Inferior parietal cortex (tissue), 1 donor: ENCODE data around the gene TRIM59.
A peak's percentile ranks its signal among the peaks of the same experiment; 100 is the strongest.
"Not testable (repeated sequence)": the region's sequence is repeated elsewhere in the genome, so short reads cannot be mapped to it uniquely, and the experiment has no call there.

ENCODE experiments used
- DNase-seq: peaks from one replicate; pipeline ENCODE4 v3.0.0-alpha.2; 2016; ENCODE audit errors: extremely low spot score

TRIM59 gene

DNA sequence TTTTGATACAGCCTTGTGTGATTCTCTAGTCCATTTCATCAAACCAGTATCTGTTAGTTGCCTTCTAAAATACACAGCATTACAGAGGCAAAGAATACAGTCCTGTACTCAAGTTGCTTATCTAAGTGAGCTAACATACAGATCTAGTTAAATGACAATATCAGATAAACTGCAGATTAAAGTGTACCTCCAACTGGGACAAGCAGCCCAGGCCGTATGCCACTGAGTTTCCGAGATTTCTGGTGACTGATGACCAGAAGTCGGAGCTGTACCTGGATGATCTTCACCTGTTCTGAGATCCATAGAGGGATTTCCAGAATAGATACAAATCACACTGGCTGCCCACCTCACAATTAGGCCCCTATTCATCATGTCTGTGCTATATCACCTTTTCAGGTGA, 6.3 kb upstream of the TRIM59 start:
- DNase-seq, result no peak

DNA sequence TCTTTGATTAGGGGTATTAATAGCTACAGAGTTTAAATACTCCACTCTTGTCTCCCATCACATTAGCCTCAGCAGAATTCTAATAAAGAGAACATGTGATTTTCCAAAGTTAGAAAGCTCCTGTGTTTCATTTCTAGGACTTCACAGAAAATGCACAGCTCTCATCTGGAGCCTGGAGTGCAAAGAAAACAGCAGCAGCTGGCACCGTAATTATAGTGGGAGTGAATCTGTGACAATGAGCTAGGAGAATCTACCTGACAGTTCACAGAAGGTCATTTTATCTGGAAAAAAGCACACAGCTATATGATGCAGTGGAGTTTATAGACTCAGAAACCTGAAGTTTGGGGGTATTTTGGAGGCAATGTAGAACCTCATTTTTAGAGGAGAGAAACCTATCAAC, 5.4 kb upstream of the TRIM59 start:
- DNase-seq, result no peak

DNA sequence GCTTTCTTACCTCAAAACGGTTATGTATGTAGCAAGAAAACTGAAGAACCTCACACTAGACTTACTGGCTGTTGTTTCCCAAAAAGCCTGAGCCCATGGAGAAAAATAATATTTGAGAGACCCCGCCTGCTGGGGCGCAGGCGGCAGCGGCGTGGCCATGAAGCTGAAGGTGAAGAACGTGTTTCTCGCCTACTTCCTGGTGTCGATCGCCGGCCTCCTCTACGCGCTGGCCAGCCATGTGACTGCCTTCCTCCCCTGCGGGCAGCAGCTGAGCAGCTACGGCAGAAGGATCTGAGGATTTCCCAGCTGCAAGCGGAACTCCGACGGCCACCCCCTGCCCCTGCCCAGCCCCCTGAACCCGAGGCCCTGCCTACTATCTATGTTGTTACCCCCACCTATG, 2.7 kb upstream of the TRIM59 start:
- not testable (repeated sequence) for DNase-seq

DNA sequence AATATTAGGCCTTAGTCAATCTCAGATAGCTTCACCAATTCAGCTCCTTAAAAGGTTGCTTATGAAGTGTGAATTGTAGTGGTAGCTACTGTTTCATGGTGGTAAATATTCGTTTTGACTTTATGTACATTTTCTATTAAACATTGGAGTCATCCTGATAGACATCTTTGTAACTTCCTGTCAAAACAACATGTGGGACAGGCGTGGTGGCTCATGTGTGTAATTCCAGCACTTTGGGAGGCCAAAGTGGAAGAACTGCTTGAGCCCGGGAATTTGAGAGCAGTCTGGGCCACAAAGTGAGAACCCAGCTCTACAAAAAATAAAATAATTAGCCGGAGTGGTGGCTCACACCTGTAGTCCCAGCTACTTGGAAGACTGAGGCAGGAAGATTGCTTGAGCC, 2.0 kb upstream of the TRIM59 start:
- DNase-seq, result no peak

DNA sequence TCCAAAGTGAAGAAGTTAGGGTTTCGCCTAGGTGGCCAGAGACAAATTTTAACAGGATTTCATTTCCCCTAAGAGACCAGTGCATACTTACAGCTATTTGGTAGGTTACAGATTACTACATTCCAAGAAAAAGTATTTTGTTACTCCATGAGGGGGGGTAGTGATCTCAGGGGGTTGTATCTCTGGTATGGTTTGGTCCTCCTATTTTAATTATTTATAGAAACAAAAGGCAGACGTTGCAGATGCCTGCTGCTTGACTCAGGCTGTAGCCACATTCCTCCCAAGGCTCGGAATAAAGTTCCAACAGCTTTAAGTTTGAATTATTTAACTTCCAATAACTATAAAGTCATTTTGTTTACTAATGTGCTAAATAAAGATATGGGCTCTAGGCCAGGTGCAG, 1.3 kb upstream of the TRIM59 start:
- DNase-seq, result no peak

DNA sequence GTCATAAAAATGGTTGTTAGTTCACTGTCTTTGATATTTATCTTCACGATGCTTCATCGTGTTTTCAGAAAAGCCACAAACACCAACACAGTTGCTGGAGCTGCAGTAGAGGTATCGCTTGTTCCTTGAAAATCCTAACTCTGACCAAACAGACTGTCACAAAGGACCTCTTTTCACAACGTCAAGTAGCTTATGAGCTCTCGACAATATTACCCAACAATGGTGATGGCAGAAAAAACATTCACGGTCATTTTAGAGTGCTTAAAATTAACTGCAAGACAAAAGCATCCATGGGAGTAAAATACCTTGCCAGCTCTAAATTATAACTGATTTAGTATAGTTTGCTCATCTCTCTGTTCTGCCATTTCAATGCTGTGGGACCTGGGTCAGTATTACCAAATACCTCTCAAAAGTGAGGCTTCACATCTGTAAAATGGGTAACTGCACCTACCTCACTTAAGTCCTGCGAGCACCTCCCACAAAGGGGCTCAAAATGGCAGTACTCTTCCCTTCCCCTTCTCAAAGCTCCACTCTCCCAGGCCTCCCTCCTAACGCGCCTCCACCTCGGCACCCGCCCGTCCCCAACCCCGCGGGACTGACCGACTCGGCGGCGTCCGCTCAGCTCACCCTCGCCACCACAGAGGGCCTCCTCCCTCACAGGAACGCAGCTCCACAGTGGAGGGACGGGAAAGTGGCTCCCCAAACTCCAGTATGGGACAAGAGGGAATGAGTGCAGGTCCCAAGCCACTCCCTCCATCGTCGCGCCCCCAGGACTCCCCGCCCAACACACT, 546 bp downstream of the TRIM59 start:
- DNase-seq, result no peak

DNA sequence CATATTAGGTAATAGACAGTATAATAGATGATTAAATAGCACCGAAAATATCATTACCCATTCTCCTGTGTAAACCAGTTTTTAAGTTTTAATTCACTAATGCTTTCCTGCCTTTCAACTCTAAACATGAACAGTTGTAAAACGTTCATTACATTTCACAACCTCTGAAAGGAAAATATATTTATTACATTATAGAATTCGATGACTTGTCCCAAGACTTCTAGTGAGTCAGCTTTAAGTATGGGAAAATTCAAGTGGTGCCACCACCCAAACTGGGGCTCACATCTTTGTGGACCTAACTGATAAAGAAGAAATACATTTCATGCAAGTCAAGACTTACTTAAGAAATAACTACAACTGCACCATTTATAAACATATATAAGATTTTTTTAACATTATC, 2.0 kb downstream of the TRIM59 start:
- DNase-seq, result no peak

DNA sequence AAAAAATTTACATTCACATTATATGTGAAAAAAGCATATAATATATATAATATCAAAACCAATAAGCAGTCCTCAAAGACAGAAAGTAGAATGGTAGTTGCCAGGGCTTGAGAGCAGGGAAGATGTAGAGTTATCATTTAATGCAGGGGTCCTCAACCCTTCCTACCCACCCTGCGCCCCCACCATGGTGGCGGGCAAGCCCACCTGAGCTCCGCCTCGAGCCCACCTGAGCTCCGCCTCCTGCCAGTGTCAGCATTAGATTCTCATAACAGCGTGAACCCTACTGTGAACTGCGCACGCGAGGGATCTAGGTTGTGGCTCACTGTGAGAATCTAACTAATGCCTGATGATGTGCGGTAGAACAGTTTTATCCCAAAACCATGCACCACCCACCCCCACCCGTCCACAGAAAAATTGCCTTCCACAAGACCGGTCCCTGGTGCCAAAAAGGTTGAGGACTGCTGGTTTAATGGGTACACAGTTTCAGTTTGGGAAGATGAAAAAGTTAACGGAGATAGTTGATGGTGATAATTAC, 3.0 kb downstream of the TRIM59 start:
- DNase-seq, result no peak

DNA sequence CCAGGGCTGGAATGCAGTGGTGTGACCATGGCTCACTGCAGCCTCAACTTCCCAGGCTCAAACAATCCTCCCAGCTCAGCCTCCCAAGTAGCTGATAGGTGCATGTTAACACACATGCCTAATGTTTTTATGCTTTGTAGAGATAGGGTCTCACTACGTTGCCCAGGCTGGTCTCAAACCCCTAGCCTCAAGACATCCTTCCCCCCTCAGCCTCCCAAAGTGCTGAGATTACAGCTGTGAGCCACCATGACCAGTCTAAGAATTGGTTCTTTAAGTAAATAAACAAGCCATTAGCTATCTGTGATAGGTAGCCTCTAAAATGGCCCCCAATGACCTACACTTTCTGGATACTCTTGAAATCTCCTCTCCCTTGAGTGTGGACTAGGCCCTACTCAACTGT, 3.7 kb downstream of the TRIM59 start:
- no peak for DNase-seq

DNA sequence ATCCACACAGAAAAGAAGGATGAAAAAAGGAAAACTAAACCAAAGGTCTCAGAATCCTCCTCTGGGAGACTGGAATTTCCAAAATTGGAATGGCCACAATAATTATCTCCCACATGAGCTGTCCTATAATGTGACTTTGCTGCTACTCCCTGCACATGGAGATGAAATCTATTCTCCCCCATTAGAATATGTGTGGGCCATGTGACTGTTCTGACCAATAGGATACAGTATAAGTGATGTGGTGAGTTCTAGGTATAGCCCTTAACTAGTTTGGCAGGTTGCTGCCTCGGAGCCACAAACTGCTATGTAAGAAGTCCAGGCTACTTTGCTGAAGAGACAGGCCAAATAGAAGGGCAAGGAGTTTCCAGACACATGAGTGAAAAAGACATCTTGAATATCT, 5.2 kb downstream of the TRIM59 start:
- DNase-seq, result no peak

DNA sequence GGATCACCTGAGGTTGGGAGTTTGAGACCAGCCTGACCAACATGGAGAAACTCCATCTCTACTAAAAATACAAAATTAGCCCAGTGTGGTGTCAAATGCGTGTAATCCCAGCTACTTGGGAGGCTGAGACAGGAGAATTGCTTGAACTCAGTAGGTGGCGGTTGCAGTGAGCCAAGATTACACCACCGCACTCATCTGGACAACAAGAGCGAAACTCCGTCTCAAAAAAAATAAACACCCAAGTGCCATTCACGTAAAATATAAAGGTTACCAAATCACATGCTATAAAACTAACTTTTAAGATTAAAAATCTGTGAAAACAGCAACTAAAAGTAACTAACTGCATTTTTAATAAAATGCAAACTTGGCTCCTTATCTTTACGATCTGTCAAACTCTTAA, 8.9 kb downstream of the TRIM59 start:
- no peak for DNase-seq

DNA sequence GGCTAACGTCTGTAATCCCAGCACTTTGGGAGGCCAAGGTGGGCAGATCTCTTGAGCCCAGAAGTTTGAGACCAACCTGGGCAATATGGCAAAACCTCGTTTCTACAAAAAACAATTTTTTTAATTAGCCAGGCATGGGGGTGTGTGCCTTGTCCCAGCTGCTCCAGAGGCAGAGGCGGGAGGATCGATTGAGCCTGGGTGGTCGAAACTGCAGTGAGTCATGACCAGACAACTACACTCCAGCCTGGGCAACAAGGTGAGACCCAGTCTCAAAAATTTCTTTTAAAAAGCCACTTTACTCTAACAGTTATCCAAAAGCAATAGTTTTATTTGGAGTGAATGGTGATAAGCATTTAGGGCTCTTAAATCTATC, 12.5 kb downstream of the TRIM59 start:
- no peak for DNase-seq

DNA sequence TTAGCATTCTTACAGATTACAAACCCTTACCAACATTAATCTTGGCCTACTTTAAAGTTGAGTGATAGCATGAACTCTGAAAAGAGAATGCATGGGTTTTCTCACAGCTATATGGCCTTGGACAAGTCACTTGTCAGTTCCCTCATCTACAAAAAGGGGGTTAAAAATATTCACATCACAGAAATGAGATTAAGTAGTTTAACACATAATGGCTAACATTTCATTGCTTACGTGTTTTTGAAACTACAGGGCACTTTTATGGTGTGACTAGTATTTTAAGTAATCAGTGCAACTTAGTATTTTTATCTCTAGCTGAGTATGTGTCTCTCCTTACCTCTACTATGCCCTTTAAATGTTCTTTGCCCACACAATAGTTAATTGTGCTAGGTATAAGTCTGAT, 13.8 kb downstream of the TRIM59 start:
- DNase-seq, result no peak

DNA sequence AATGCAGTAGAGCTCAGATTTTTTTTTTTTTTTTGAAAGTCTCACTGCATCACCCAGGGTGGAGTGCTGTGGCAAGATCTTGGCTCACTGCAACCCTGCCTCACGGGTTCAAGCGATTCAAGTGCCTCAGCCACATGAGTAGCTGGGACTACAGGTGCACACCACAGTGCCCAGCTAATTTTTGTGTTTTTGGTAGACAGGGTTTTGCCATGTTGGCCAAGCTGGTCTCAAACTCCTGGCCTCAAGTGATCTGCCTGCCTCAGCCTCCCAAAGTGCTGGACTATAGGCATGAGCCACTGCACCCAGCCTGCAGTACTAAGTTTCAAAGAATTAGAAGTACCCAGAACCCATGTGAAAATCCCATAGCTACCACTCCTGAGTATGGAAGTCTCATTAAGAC, 14.5 kb downstream of the TRIM59 start:
- DNase-seq, result no peak

DNA sequence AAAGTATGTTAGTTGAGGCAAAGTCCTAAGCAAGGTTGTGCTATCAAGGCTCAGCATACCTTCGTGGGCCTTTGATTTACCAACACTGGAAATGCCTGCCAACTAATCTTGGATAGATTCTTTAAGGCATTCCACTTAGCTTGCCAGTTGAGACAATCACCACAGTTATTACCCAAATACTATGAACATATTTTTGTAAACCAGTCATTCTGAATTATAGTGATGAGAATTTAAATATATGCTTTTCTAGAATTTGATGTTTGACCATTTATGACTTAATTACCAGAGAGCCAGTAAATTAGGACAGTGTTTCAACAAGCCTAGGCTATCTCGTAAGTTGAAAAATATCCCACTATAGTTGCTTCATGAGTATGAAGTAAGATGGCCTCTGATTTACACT, 15.5 kb downstream of the TRIM59 start:
- no peak for DNase-seq

DNA sequence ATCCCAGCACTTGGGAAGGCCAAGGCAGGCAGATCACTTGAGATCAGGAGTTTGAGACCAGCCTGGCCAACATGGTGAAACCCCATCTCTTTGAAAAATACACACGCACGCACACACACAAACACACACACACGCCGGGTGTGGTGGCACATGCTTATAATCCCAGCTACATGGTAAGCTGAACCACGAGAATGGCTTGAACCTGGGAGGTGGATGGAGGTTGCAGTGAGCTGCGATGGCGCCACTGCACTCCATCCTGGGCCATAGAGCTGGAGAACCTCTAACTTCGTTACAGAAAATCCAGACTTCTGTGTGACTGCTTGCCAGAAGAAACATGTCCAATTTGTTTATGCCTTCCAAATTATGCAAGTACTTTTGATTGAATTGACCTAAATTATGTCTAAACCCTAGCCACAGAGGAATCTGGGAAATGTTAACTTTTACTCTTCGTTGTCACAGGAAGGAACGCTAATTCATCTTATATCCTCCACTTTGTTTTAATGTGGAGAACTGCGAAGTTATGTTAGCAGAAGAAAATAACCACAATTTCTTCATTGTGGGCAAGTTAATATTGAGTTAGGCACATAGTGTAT, 21.7 kb downstream of the TRIM59 start:
- DNase-seq, result no peak

DNA sequence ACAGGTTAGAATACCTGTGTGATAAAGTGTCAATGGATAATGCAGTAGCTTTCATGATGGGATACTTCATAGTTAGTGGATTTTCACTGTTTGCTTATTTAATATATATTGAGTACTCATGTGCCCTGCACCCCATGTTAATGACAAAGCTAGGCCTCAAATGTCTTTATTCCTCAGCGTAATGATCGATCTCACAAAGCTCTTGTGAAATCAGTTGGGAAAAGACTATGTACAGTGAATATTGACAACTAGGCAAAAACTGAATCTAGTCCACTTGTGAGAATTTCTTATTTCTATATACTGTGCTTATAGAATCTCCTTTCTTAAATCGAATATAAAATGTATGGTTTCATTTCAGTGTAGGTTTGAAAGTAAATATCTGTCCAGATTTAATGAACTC, 32.3 kb downstream of the TRIM59 start:
- no peak for DNase-seq

DNA sequence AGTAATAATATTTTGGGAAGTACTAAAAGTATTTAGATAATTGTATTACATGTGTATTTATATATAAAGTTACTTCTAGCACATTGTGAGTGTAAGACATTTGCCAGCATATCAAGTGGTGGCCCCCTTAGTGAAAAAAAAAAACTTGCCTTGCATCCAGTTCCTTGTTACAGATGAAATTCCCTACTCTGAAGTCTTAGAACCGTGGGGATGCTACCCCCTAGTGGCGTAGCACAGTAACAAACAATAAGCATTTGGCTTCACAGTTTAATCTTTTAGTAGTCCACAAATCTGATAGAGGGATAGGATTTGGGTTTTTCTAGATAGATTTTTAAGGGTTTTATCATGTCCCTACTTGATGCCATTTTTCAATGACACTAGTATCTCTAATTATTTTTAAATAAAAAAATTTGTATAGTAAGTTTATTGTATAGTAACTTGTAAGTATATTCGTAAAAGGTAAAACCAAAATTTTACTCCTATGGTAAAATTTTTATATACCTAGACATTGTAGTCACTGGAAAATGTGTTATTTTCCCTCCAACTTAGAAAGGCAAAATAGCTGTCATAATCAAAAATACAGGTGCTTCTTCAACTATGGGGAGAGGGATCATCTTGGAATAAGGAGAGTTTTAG, 35.9 kb downstream of the TRIM59 start:
- peak; percentile 86 for DNase-seq

DNA sequence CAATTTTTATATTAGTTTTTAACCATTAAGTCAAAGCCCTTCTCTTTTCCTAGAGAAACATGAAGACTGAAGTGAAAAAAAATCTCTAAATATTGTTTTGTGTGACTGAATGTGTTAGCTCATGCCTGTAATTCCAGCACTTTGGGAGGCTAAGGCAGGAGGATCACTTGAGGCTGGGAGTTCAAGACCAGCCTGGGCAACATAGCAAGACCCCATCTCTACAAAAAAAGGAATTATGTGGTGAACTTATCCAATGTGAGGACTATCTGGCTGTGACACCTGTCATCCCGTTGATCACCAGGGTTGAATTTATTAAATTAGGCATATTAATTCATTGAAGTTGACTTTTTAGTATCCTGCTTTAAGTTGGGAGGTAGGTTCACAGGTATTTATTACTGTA, 37.1 kb downstream of the TRIM59 start:
- no peak for DNase-seq

DNA sequence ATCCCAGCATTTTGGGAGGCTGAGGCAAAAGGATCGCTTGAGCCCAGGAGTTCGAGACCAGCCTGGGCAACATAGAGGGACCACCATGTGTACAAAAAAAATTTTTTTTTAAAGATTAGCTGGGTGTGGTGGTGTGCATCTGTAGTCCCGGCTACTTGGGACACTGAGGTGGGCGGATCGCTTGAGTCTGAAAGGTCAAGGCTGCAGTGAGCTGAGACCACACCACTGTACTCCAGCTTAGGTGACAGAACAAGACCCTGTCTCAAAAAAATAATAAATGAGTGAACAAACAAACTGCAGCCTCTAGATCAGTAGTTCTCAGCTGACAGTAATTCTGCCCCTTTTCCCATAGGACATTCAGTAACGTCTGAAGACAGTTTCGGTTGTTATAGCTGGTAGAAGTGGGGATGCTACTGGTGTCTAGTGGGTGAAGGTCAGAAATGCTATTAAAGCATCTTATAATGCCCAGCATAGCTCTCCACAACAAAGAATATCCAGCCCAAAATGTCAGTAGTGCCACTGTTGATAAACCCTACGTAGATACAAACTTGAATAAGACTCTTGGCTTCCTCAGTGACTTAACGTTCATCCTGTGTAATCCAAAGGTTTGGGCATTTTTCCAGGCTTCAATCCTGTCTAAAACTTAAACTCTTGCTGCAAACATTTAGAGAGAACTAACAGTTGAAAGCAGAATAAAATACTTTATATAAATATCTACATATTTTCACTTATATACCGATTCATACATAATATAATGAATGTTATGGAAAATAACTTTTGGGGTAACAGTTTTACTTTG, 39.6 kb downstream of the TRIM59 start:
- DNase-seq, result no peak

DNA sequence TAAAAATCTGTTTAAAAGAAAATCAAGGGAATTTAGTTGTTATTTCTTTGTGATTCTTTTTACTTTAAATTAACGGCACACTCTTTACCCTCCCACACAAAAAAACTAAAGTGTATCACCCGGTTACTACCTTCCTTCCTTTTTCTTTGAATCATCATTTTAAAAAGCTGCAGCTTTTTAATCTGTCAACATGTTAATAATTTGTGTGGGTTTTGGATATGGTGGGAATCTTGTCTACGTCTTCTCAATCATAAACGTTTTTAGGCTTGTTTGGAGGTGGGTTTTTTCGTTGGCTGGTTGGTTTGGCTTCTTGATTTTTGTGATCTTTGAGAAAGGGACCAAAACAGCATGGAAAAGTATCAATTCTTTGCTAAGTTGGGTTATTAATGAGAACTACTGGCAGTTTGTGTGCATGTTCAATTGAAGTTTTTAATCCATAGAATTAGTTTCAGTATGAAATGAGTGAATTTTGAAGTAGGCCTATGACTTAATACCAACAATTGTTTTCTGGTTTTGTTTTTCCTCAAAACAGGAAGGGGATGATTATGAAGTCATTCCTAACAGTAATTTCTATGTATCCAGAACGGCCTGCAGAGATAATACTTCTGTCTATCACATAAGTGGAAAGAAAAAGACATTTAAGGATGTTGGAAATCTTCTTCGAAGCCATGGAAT, 45.7 kb downstream of the TRIM59 start:
- no peak for DNase-seq
